Vagina (tissue), 2 donors: ENCODE data around the gene SERPINB7. TPM values are rescaled to one million over a fixed set of nuclear protein-coding genes. Genes with fewer than 3 reads are reported as not detected.

Source experiments
- DNase-seq, 2 donors: peaks; one replicate each; pipeline ENCODE4 v3.0.0-alpha.2; 2017; ENCODE audit errors: extremely low spot score in 2 of 2
- H3K27ac ChIP-seq: fragments of 200-600 bp; sonication (generic); one replicate; pipeline ENCODE4 v1.5.1; 2019
- H3K27me3 ChIP-seq: fragments of 200-600 bp; sonication (generic); one replicate; pipeline ENCODE4 v1.5.1; 2019
- H3K36me3 ChIP-seq, 2 donors: fragments of 200-600 bp; sonication (generic); one replicate each; pipeline ENCODE4 v1.5.1; 2017 to 2019
- H3K4me1 ChIP-seq: fragments of 200-600 bp; sonication (generic); one replicate; pipeline ENCODE4 v1.5.1; 2019
- H3K4me3 ChIP-seq, 2 donors: fragments of 200-600 bp; sonication (generic); 1 replicate in 1 of 2; 2 replicates in 1 of 2; pipeline ENCODE4 v1.5.1; 2016 to 2019
- H3K9me3 ChIP-seq: fragments of 200-600 bp; sonication (generic); one replicate; pipeline ENCODE4 v1.5.1; 2019
- CTCF ChIP-seq, 3 experiments: fragments of 450-650 bp in 2 of 3; fragments of 200-600 bp in 1 of 3; sonication (generic) in 1 of 3; IDR thresholded peaks; one replicate each; pipeline ENCODE4 v1.5.1; 2017 to 2019; ENCODE audit warnings: antibody characterized with exemption in 3 of 3, mild to moderate bottlenecking in 2 of 3, moderate library complexity in 2 of 3
- POLR2A ChIP-seq, 2 donors: fragments of 450-650 bp; IDR thresholded peaks; one replicate each; pipeline ENCODE4 v1.6.1; 2017; ENCODE audit warnings: antibody characterized with exemption in 2 of 2, mild to moderate bottlenecking in 2 of 2, moderate library complexity in 2 of 2
- POLR2AphosphoS5 ChIP-seq, 2 donors: sonication (generic); formaldehyde crosslinking; IDR thresholded peaks; one replicate each; pipeline ENCODE4 v1.9.0; 2017; ENCODE audit warnings: antibody characterized with exemption in 2 of 2, mild to moderate bottlenecking in 2 of 2, low read depth in 1 of 2; ENCODE audit not compliant: insufficient read depth in 1 of 2
- intact Hi-C: fragments of 100-400 bp; cut with DNase I; formaldehyde crosslinking; loops from one replicate; pipeline ENCODE4 v1.15.1; 2023
- total RNA-seq: library from RNA; depleted of rRNA; stranded (reverse); fragments of >200 nt; gene quantifications from one replicate; pipeline ENCODE4 v1.2.3, GENCODE V29; 2016

The SERPINB7 gene
- total RNA-seq, 1 donor from 2014 or later = 0.49 TPM

- Histone ChIP-seq H3K4me3 (no peak overlapping the region), H3K4me1 (no peaks in the 10 kb centered on the region), H3K9me3 (no peaks in the 10 kb centered on the region), H3K27ac (no peak overlapping the region), H3K27me3 (no peaks in the 10 kb centered on the region), H3K36me3 (no peaks in the 10 kb centered on the region)
- no peak for DNase-seq
- TF ChIP-seq POLR2A (IDR thresholded peaks at IDR 0.05) = no peak
- no peak for TF ChIP-seq POLR2AphosphoS5 (IDR thresholded peaks at IDR 0.05; ENCODE audit: insufficient read depth in 1 of 2, low read depth in 1 of 2)
- no peak for TF ChIP-seq CTCF (IDR thresholded peaks at IDR 0.05)
- intact Hi-C loops = no loop called here
These were observed 9.7 kb downstream of the SERPINB7 start for GRCh38 chr18:63784787-63785452.

- Histone ChIP-seq H3K9me3 (no peaks in the 10 kb centered on the region), H3K4me1 (no peaks in the 10 kb centered on the region), H3K27ac (no peak overlapping the region), H3K36me3 (no peaks in the 10 kb centered on the region), H3K4me3 (no peak overlapping the region), H3K27me3 (no peaks in the 10 kb centered on the region)
- TF ChIP-seq POLR2A (IDR thresholded peaks at IDR 0.05) (no peak), POLR2AphosphoS5 (IDR thresholded peaks at IDR 0.05; ENCODE audit: insufficient read depth in 1 of 2, low read depth in 1 of 2) (no peak), CTCF (IDR thresholded peaks at IDR 0.05) (no peak)
- intact Hi-C loops = no loop called here
- DNase-seq = no peak
These were observed 12.5 kb downstream of the SERPINB7 start for GRCh38 chr18:63787673-63788072.

- Histone ChIP-seq H3K36me3 (no peaks in the 10 kb centered on the region), H3K27me3 (no peaks in the 10 kb centered on the region), H3K4me1 (no peaks in the 10 kb centered on the region), H3K27ac (no peak overlapping the region), H3K9me3 (no peaks in the 10 kb centered on the region), H3K4me3 (no peak overlapping the region)
- TF ChIP-seq CTCF (IDR thresholded peaks at IDR 0.05) = no peak
- TF ChIP-seq POLR2A (IDR thresholded peaks at IDR 0.05) = no peak
- TF ChIP-seq POLR2AphosphoS5 (IDR thresholded peaks at IDR 0.05; ENCODE audit: insufficient read depth in 1 of 2, low read depth in 1 of 2) = peak in 1 of 2 donors; percentile 27
- intact Hi-C loops = no loop called here
- DNase-seq = no peak
These were observed 13.4 kb downstream of the SERPINB7 start for GRCh38 chr18:63788447-63789096.

GRCh38 chr18:63789327-63789726 is 14.1 kb downstream of the SERPINB7 start:
- H3K36me3 ChIP-seq = no peaks in the 10 kb centered on the region
- DNase-seq = no peak
- no peaks in the 10 kb centered on the region for H3K9me3 ChIP-seq
- H3K27ac ChIP-seq = no peak overlapping the region
- no peaks in the 10 kb centered on the region for H3K4me1 ChIP-seq
- H3K4me3 ChIP-seq = no peak overlapping the region
- intact Hi-C loops = no loop called here
- TF ChIP-seq CTCF (IDR thresholded peaks at IDR 0.05) = no peak
- no peak for TF ChIP-seq POLR2AphosphoS5 (IDR thresholded peaks at IDR 0.05; ENCODE audit: insufficient read depth in 1 of 2, low read depth in 1 of 2)
- H3K27me3 ChIP-seq = no peaks in the 10 kb centered on the region

GRCh38 chr18:63795606-63796005 is 20.4 kb downstream of the SERPINB7 start:
- no peak overlapping the region for H3K27ac ChIP-seq
- no peaks in the 10 kb centered on the region for H3K9me3 ChIP-seq
- intact Hi-C loops = no loop called here
- DNase-seq = no peak
- TF ChIP-seq POLR2A (IDR thresholded peaks at IDR 0.05) (no peak), POLR2AphosphoS5 (IDR thresholded peaks at IDR 0.05; ENCODE audit: insufficient read depth in 1 of 2, low read depth in 1 of 2) (no peak), CTCF (IDR thresholded peaks at IDR 0.05) (no peak)
- H3K4me3 ChIP-seq = no peak overlapping the region
- H3K4me1 ChIP-seq = no peaks in the 10 kb centered on the region
- no peaks in the 10 kb centered on the region for H3K36me3 ChIP-seq
- H3K27me3 ChIP-seq = no peaks in the 10 kb centered on the region
